SK-N-SH (cell line): ENCODE data around the gene TMEM163.

ENCODE experiments used
- CHD2 ChIP-seq: fragments of 150-350 bp; IDR thresholded peaks from 2 replicates; pipeline ENCODE4 v1.6.1; 2018; ENCODE audit warnings: low read length; ENCODE audit not compliant: partially characterized antibody
- ELF1 ChIP-seq: IDR thresholded peaks from 2 replicates; pipeline ENCODE4 v1.4.0; 2012
- EZH2phosphoT487 ChIP-seq: fragments of 200-600 bp; sonication (generic); IDR thresholded peaks from 2 replicates; pipeline ENCODE4 v1.6.1; 2017; ENCODE audit warnings: low read depth, mixed run types, mild to moderate bottlenecking, antibody characterized with exemption, moderate library complexity, borderline replicate concordance
- RFX5 ChIP-seq: IDR thresholded peaks from 2 replicates; pipeline ENCODE4 v1.6.1; 2012; ENCODE audit warnings: mild to moderate bottlenecking, improper control_type of control experiment, low read length
- SIN3A ChIP-seq: IDR thresholded peaks from 2 replicates; pipeline ENCODE4 v1.6.1; 2012; ENCODE audit warnings: low read depth, mild to moderate bottlenecking, low read length, moderate library complexity, borderline replicate concordance
- TF ChIP-seq, protein P1 (sequence below): fragments of 200-600 bp; sonication (generic); IDR thresholded peaks from 2 replicates; pipeline ENCODE4 v1.6.1; 2017; ENCODE audit warnings: antibody characterized with exemption, mild to moderate bottlenecking, moderate library complexity
- TF ChIP-seq, protein P2 (sequence below): IDR thresholded peaks from 2 replicates; pipeline ENCODE4 v1.4.0; 2012; ENCODE audit warnings: low read depth

- no peak for TF ChIP-seq EZH2phosphoT487
- no peak for TF ChIP-seq CHD2
- TF ChIP-seq, protein P1, sequence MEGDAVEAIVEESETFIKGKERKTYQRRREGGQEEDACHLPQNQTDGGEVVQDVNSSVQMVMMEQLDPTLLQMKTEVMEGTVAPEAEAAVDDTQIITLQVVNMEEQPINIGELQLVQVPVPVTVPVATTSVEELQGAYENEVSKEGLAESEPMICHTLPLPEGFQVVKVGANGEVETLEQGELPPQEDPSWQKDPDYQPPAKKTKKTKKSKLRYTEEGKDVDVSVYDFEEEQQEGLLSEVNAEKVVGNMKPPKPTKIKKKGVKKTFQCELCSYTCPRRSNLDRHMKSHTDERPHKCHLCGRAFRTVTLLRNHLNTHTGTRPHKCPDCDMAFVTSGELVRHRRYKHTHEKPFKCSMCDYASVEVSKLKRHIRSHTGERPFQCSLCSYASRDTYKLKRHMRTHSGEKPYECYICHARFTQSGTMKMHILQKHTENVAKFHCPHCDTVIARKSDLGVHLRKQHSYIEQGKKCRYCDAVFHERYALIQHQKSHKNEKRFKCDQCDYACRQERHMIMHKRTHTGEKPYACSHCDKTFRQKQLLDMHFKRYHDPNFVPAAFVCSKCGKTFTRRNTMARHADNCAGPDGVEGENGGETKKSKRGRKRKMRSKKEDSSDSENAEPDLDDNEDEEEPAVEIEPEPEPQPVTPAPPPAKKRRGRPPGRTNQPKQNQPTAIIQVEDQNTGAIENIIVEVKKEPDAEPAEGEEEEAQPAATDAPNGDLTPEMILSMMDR = no peak
- no peak for TF ChIP-seq SIN3A
- no peak for TF ChIP-seq ELF1
- TF ChIP-seq, protein P2, sequence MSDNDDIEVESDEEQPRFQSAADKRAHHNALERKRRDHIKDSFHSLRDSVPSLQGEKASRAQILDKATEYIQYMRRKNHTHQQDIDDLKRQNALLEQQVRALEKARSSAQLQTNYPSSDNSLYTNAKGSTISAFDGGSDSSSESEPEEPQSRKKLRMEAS = no peak
- no peak for TF ChIP-seq RFX5
These were observed 271.1 kb downstream of the TMEM163 start for GRCh38 chr2:134447669-134448068.
